Aorta (tissue), 5 donors: Measurements from ENCODE around the gene SLC4A2. TPM values are rescaled to one million over a fixed set of nuclear protein-coding genes. Genes with fewer than 3 reads are reported as not detected.
A peak's percentile ranks its signal among the peaks of the same experiment; 100 is the strongest.

Experiments used
- ATAC-seq: fragments of 200-7000 bp; cut with Tn5 transposase; one replicate; pipeline ENCODE4 v1.9.1; 2022; ENCODE audit warnings: moderate library complexity; ENCODE audit not compliant: low FRiP score
- DNase-seq, 2 donors: peaks; one replicate each; pipeline ENCODE4 v3.0.0-alpha.2; 2020
- H3K27ac ChIP-seq, 2 donors: one replicate each; pipeline ENCODE4 v1.5.1; 2013; ENCODE audit warnings: low read length in 2 of 2, mild to moderate bottlenecking in 2 of 2, moderate library complexity in 2 of 2, control low read depth in 1 of 2, inconsistent platforms in 1 of 2, low read depth in 1 of 2
- H3K27me3 ChIP-seq, 2 donors: one replicate each; pipeline ENCODE4 v1.6.1; 2013; ENCODE audit warnings: control low read depth in 1 of 2, low read length in 1 of 2, mild to moderate bottlenecking in 1 of 2, moderate library complexity in 1 of 2; ENCODE audit not compliant: insufficient read depth in 2 of 2, control insufficient read depth in 1 of 2
- H3K36me3 ChIP-seq, 2 donors: one replicate each; pipeline ENCODE4 v1.6.1; 2013; ENCODE audit warnings: control low read depth in 1 of 2, low read length in 1 of 2, mild to moderate bottlenecking in 1 of 2; ENCODE audit not compliant: insufficient read depth in 2 of 2, control insufficient read depth in 1 of 2
- H3K4me1 ChIP-seq, 2 donors: one replicate each; pipeline ENCODE4 v1.6.1; 2013; ENCODE audit warnings: low read length in 2 of 2, control low read depth in 1 of 2, mild to moderate bottlenecking in 1 of 2, moderate library complexity in 1 of 2; ENCODE audit not compliant: insufficient read depth in 2 of 2, control insufficient read depth in 1 of 2
- H3K4me3 ChIP-seq, 2 donors: one replicate each; pipeline ENCODE4 v1.5.1; 2013; ENCODE audit warnings: low read length in 2 of 2, control low read depth in 1 of 2, mild to moderate bottlenecking in 1 of 2
- H3K9me3 ChIP-seq: one replicate; pipeline ENCODE4 v1.6.1; 2013; ENCODE audit warnings: mild to moderate bottlenecking, low read length; ENCODE audit not compliant: control insufficient read depth
- WGBS, 2 donors: extraction: QIAGEN DNeasy Blood & Tissue Kit; methylation state at CpG; one replicate each; pipeline ENCODE4 v1.1.7; 2013; 5-methylcytosine and 5-hydroxymethylcytosine counted together
- intact Hi-C, 2 donors: fragments of 100-400 bp; cut with DNase I; formaldehyde crosslinking; loops; one replicate each; pipeline versions ENCODE4 v1.14.2 to v1.15.0; 2022
- polyA plus RNA-seq, 2 donors: library from polyadenylated mRNA; stranded (reverse); fragments of 200-250 nt; gene quantifications; one replicate each; pipeline ENCODE4 v1.2.3, GENCODE V29; 2013
- total RNA-seq, 2 donors: library from RNA; stranded (reverse); fragmentation: NEBNext Ultra II Directional; extraction: Animal tissue kit (Norgen Biotek cat#: 25700); gene quantifications; one replicate each; pipeline ENCODE4 v1.2.1, GENCODE V29; 2021
- donor health status: healthy with polysubstance abuse.
- donor health status: Bipolar disorder and iron deficiency.
- donor health status: DM: no; HTN: no; CAD: no.
- donor health status: DM: no; HTN: no; CAD: no.
- donor health status: DM: yes; HTN: yes; CAD: no.

SLC4A2 gene
- total and polyA plus RNA-seq, 4 donors = 37.1 to 215 (median 123) TPM

DNA sequence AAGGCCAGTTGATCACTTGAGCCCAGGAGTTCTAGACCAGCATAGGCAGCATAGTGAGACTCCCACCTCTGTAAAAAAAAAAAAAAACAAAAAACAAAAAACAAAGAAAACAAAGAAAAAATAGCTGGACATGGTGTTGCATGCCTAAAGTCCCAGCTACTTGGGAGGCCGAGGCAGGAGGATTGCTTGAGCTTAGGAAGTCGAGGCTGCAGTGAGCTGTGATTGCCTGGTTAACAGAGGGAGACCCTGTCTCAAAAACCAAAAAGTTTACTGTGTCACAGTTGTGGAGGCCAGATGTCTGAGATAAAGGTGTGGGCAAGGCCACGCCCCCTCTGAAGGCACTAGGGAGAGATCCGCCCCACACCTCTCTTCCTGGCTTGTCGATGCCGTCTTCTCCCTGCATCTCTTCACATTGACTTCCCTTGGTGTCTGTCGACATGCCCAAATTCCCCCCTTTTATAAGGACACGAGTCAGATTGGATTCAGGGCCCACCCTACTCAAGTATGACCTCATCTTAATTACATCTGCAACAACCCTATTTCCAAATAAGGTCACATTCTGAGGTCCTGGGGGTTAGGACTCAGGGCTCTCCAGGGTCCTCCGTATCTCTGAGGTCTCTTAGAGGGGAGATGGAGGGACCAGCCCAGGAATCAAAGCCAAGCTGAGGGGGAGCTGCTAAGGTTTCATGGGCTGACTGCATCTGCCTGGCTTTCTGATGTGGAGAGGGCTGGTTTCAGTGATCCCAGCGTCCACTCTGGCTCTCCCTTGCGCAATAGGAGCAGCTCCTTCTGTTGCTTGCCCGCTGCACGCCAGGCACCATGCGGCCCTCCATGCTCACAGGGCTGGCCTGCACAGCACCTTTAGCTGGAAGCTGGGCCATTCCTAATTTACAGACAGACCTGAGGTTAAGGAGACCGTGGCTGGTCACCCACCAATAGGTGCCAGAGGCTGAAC lies 50.0 kb downstream of the SLC4A2 start:
- DNase-seq (no peak), ATAC-seq (no peak)
- no peaks in the 10 kb centered on the region for H3K4me1 ChIP-seq
- intact Hi-C loops = loop anchor here (2.0 to 5.0 kb wide), 5 partner anchors 19 to 212 kb away; partner anchors contain the start of genes ABCB8 (in 2 of the 2) and AGAP3 (in 1 of the 2)
- no peak overlapping the region for H3K27ac ChIP-seq
- no peaks in the 10 kb centered on the region for H3K9me3 ChIP-seq
- H3K27me3 ChIP-seq = no peaks in the 10 kb centered on the region
- no peaks in the 10 kb centered on the region for H3K36me3 ChIP-seq
- no peak overlapping the region for H3K4me3 ChIP-seq
- 74 to 76% methylated on average over 15 of the region's 15 CpGs for WGBS, 2 donors

DNA sequence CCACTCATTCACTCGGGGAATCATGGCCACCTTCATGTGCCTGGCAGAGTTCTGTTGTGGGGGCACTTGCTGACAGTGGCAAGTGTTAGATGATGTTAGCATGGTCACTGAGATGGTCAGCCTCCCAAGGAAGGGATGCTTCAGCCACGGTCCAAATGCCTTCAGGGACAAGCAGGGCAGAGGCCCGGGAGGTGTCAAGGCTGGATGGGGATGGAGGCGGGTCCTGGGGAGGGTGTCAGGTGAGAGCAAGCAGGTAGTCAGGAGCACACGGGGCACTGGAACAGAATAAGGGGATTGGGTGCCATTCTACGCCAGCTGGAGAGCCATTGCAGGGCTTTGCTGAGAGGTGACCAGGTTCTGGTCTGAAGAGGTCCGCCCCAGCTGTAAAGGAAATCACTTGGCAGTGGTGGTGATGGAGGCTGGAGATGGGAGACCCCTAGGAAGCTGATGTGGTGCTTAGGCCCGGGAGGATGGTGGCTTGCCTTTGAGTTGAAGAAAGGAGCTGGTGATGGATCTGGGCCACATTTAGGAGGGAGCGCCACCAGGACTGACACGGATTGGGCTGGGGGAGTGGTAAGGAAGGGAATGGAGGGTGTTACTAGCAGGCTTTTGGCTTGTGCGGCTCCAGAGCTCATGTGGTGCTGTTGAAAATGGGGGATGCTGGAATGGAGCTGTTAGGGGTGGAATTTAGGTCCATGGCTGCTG lies 51.0 kb downstream of the SLC4A2 start:
- intact Hi-C loops = loop anchor here (2.0 to 5.0 kb wide), 4 partner anchors 24 to 213 kb away; partner anchors contain the start of genes ABCB8 (in 2 of the 2) and AGAP3 (in 1 of the 2)
- H3K36me3 ChIP-seq = no peaks in the 10 kb centered on the region
- H3K9me3 ChIP-seq = no peaks in the 10 kb centered on the region
- H3K4me3 ChIP-seq = no peak overlapping the region
- ATAC-seq (no peak), DNase-seq (no peak)
- H3K27me3 ChIP-seq = no peaks in the 10 kb centered on the region
- WGBS, 2 donors = 75 to 78% methylated on average over 11 of the region's 11 CpGs
- H3K4me1 ChIP-seq = no peaks in the 10 kb centered on the region
- H3K27ac ChIP-seq = no peak overlapping the region

GRCh38 chr7:151110941-151111645 lies 51.7 kb downstream of the SLC4A2 start:
- intact Hi-C loops = loop anchor here (2.0 to 5.0 kb wide), 4 partner anchors 24 to 214 kb away; partner anchors contain the start of genes ABCB8 (in 2 of the 2) and AGAP3 (in 1 of the 2)

GRCh38 chr7:151113344-151114150 lies 54.2 kb downstream of the SLC4A2 start:
- ATAC-seq (no peak), DNase-seq (no peak)
- Histone ChIP-seq H3K9me3 (no peaks in the 10 kb centered on the region), H3K4me3 (no peak overlapping the region), H3K27me3 (no peaks in the 10 kb centered on the region), H3K27ac (no peak overlapping the region), H3K4me1 (no peaks in the 10 kb centered on the region), H3K36me3 (peaks cover 0 to 2% of the 10 kb centered on the region in 2 donors)
- intact Hi-C loops = loop anchor here (5.0 kb wide), 3 partner anchors 86 to 216 kb away; partner anchors contain the start of gene ABCB8 (in 2 of the 2)
- WGBS, 2 donors = 91 to 92% methylated on average over 13 of the region's 13 CpGs

More at GRCh38 chr7:151110941-151111645, 51.7 kb downstream of the SLC4A2 start:
- ATAC-seq = peak; percentile 83
- H3K36me3 ChIP-seq = no peaks in the 10 kb centered on the region
- no peaks in the 10 kb centered on the region for H3K4me1 ChIP-seq
- WGBS, 2 donors = 33 to 39% methylated on average over 15 to 20 of the region's 20 CpGs
- no peaks in the 10 kb centered on the region for H3K9me3 ChIP-seq
- DNase-seq = peak; percentile 83 to 93
- no peak overlapping the region for H3K27ac ChIP-seq
- H3K27me3 ChIP-seq = no peaks in the 10 kb centered on the region
- no peak overlapping the region for H3K4me3 ChIP-seq

GRCh38 chr7:151114151-151115090 lies 55.0 kb downstream of the SLC4A2 start:
- Histone ChIP-seq H3K4me3 (peak overlapping the region; percentile 17 to 35), H3K9me3 (no peaks in the 10 kb centered on the region), H3K4me1 (no peaks in the 10 kb centered on the region), H3K27ac (no peak overlapping the region), H3K27me3 (no peaks in the 10 kb centered on the region), H3K36me3 (peaks cover 0 to 2% of the 10 kb centered on the region in 2 donors)
- ATAC-seq = no peak
- DNase-seq = no peak
- 30 to 53% methylated on average over 55 to 101 of the region's 101 CpGs for WGBS, 2 donors
- intact Hi-C loops = loop anchor here (5.0 kb wide), 3 partner anchors 87 to 217 kb away; partner anchors contain the start of gene ABCB8 (in 2 of the 2)

- ATAC-seq (no peak), DNase-seq (no peak)
- Histone ChIP-seq H3K9me3 (no peaks in the 10 kb centered on the region), H3K36me3 (peaks cover 0 to 4% of the 10 kb centered on the region in 2 donors), H3K4me1 (no peaks in the 10 kb centered on the region), H3K27me3 (no peaks in the 10 kb centered on the region), H3K4me3 (peak overlapping the region; percentile 17 to 35), H3K27ac (no peak overlapping the region)
- 9 to 12% methylated on average over 55 to 114 of the region's 114 CpGs for WGBS, 2 donors
- intact Hi-C loops = no loop called here
Measured at GRCh38 chr7:151115121-151115835, 55.9 kb downstream of the SLC4A2 start.
